ENCODE data around the gene ANKRD44.

- TF ChIP-seq CTCF (IDR thresholded peaks at IDR 0.05; ENCODE audit: low read depth, low read length) (no peak), POLR2A (IDR thresholded peaks at IDR 0.05; ENCODE audit: extremely low read depth, insufficient read length) (no peak)
Measured at GRCh38 chr2:197171582-197171981, 139.0 kb downstream of the ANKRD44 start.

Data from NB4 (cell line).